ENCODE results near the gene HBP1. TPM values are rescaled to one million over a fixed set of nuclear protein-coding genes. Genes with fewer than 3 reads are reported as not detected.
A peak's percentile ranks its signal among the peaks of the same experiment; 100 is the strongest.

HBP1 gene
- total RNA-seq, 6 donors from 2014 or later, result 55.5 to 113 (median 74.4) TPM

DNA sequence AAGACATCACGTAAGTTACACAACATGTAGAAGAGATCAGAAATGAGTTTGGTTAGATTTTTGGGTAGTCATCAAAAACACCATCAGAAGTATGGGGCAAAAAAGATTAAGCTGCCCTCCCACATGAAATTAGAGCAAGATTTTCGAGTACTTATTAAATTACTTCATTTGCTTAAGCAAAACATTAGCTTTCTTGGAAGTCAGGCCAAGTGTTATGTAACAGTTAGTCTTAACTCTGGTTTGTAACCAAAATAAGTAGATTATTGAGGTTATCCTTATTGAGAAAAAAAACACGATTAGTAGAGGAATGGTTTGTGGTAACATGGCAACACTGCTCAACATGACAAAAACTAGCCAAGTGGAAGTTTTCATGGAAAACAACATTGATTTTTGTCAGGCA lies 37.9 kb downstream of the HBP1 start:
- no peak overlapping the region for H3K27ac ChIP-seq
- ATAC-seq (ENCODE audit: low FRiP score in 2 of 2), result no peak
- H3K9me3 ChIP-seq, result no peaks in the 10 kb centered on the region
- peaks cover 0 to 8% (median 3%) of the 10 kb centered on the region in 4 donors for H3K4me1 ChIP-seq
- H3K36me3 ChIP-seq, result peaks cover 2 to 76% (median 37%) of the 10 kb centered on the region in 4 donors
- TF ChIP-seq EP300 (IDR thresholded peaks at IDR 0.05) (no peak), POLR2AphosphoS5 (IDR thresholded peaks at IDR 0.05) (no peak), POLR2A (IDR thresholded peaks at IDR 0.05) (no peak)
- TF ChIP-seq, protein P1, sequence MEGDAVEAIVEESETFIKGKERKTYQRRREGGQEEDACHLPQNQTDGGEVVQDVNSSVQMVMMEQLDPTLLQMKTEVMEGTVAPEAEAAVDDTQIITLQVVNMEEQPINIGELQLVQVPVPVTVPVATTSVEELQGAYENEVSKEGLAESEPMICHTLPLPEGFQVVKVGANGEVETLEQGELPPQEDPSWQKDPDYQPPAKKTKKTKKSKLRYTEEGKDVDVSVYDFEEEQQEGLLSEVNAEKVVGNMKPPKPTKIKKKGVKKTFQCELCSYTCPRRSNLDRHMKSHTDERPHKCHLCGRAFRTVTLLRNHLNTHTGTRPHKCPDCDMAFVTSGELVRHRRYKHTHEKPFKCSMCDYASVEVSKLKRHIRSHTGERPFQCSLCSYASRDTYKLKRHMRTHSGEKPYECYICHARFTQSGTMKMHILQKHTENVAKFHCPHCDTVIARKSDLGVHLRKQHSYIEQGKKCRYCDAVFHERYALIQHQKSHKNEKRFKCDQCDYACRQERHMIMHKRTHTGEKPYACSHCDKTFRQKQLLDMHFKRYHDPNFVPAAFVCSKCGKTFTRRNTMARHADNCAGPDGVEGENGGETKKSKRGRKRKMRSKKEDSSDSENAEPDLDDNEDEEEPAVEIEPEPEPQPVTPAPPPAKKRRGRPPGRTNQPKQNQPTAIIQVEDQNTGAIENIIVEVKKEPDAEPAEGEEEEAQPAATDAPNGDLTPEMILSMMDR (IDR thresholded peaks at IDR 0.05), result no peak
- no peak for DNase-seq
- no peak overlapping the region for H3K4me3 ChIP-seq
- H3K27me3 ChIP-seq, result no peaks in the 10 kb centered on the region
- WGBS, 2 donors, result 70 to 73% methylated on average over 3 of the region's 3 CpGs

DNA sequence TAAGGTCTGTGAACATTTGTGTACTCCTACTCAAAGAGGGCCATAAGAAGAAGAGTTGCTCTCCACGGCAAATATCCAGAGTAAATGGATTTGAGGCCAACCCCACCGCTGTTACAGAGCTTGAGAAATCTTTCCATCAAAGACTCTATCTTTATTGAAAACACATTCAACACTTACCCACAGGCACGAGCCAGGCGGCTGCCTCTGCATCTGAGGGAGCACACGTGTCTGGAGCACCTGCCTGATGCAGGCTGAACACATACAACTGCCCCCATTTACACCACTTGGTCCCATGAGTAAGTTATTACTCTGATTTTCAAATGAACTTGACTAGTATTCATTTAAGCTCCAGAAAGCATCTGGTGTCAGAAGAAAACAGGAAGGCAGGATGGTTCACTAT lies 38.7 kb downstream of the HBP1 start:
- H3K36me3 ChIP-seq, result peaks cover 2 to 68% (median 34%) of the 10 kb centered on the region in 4 donors

DNA sequence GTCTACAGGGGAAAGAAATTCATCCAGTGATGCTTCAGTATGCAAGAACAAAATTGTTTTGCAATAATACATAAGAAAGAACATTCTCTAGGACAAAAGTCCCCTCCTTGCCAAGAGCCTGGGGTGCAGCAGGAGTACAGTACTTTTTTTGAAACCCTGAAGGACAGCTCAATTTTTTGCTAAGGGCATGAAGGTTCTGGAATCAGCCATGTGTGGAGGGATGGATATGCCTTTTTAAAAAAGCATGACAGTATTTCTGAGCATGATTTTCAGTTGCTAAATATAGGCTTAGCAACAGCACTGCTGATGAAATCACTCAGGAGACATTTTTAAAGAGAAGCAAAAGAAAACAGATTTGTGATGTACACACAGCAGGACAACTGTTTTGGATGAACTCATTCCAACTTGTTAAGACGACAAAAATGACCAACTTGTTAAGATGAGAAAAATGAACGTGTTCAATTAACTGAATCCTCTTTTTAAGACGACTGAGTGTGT lies 39.3 kb downstream of the HBP1 start:
- 70 to 72% methylated on average over 3 of the region's 3 CpGs for WGBS, 2 donors
- no peak for TF ChIP-seq EP300 (IDR thresholded peaks at IDR 0.05)
- TF ChIP-seq POLR2A (IDR thresholded peaks at IDR 0.05), result no peak
- TF ChIP-seq POLR2AphosphoS5 (IDR thresholded peaks at IDR 0.05), result no peak
- TF ChIP-seq, protein P1 (IDR thresholded peaks at IDR 0.05), result no peak
- ATAC-seq (ENCODE audit: low FRiP score in 2 of 2), result peak in 1 of 2 donors; percentile 36

More for the DNA sequence above, 38.7 kb downstream of the HBP1 start:
- DNase-seq, result no peak
- 95 to 96% methylated on average over 5 of the region's 5 CpGs for WGBS, 2 donors
- Histone ChIP-seq H3K4me1 (peaks cover 0 to 8% (median 3%) of the 10 kb centered on the region in 4 donors), H3K27me3 (no peaks in the 10 kb centered on the region), H3K9me3 (no peaks in the 10 kb centered on the region), H3K27ac (no peak overlapping the region), H3K4me3 (no peak overlapping the region)
- TF ChIP-seq, protein P1 (IDR thresholded peaks at IDR 0.05), result no peak
- TF ChIP-seq POLR2A (IDR thresholded peaks at IDR 0.05), result no peak
- no peak for TF ChIP-seq POLR2AphosphoS5 (IDR thresholded peaks at IDR 0.05)
- no peak for TF ChIP-seq EP300 (IDR thresholded peaks at IDR 0.05)
- ATAC-seq (ENCODE audit: low FRiP score in 2 of 2), result no peak

DNA sequence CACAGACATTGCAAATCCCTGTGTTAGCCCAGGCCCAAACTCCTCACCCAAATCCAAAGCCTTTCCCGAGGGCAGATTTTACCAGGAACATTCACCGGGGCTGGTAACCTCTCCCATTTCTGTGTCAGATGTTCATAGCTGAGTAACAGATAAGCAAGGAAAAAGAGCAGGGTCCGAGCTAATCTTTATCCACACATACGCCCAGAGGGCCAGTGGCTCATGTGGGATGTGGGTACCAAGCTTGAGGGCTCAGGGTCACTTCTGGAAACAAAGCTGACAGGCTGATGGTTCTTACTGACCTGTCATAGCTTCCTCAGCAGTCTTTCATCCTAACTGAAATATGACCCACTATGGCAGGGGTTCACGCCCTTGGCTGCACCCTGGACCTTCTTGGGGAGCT lies 39.8 kb downstream of the HBP1 start:
- Histone ChIP-seq H3K36me3 (peaks cover 2 to 57% (median 25%) of the 10 kb centered on the region in 4 donors), H3K9me3 (no peaks in the 10 kb centered on the region), H3K4me3 (no peak overlapping the region), H3K27ac (peak overlapping the region in 2 of 4 donors; percentile 25 to 68), H3K4me1 (peaks cover 0 to 8% (median 3%) of the 10 kb centered on the region in 4 donors), H3K27me3 (no peaks in the 10 kb centered on the region)
- no peak for TF ChIP-seq POLR2AphosphoS5 (IDR thresholded peaks at IDR 0.05)
- TF ChIP-seq, protein P1 (IDR thresholded peaks at IDR 0.05), result no peak
- TF ChIP-seq POLR2A (IDR thresholded peaks at IDR 0.05), result no peak
- no peak for TF ChIP-seq EP300 (IDR thresholded peaks at IDR 0.05)
- no peak for ATAC-seq (ENCODE audit: low FRiP score in 2 of 2)
- WGBS, 2 donors, result 93 to 97% methylated on average over 3 to 5 of the region's 5 CpGs
- no peak for DNase-seq

More for the DNA sequence above, 39.3 kb downstream of the HBP1 start:
- Histone ChIP-seq H3K36me3 (peaks cover 2 to 62% (median 30%) of the 10 kb centered on the region in 4 donors), H3K9me3 (no peaks in the 10 kb centered on the region), H3K4me1 (peaks cover 0 to 8% (median 3%) of the 10 kb centered on the region in 4 donors), H3K27ac (peak overlapping the region in 2 of 4 donors; percentile 25 to 68), H3K4me3 (no peak overlapping the region), H3K27me3 (no peaks in the 10 kb centered on the region)
- DNase-seq, result no peak

DNA sequence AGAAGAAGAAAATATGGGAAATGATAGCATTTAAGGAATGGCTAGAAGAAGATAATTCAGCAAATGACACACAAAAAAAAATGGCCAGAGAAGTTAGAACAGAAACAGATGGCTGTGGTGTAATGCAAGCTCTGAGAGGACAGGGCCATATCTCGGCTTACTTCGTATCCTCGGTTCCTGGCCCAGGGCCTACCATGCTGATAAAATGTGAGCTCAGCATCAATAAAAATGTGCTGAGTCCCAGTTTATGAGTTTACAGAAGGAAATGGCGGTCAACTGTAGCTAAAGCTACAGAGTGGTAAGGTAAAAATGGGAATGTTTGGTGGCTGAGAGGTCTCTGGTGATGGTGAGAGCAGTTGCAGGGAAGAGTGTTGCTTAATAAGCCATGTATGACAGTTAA lies 40.8 kb downstream of the HBP1 start:
- TF ChIP-seq EP300 (IDR thresholded peaks at IDR 0.05) (no peak), POLR2A (IDR thresholded peaks at IDR 0.05) (no peak), POLR2AphosphoS5 (IDR thresholded peaks at IDR 0.05) (no peak)
- TF ChIP-seq, protein P1 (IDR thresholded peaks at IDR 0.05), result no peak
- H3K4me3 ChIP-seq, result no peak overlapping the region
- H3K36me3 ChIP-seq, result peaks cover 0 to 47% (median 17%) of the 10 kb centered on the region in 4 donors
- no peaks in the 10 kb centered on the region for H3K27me3 ChIP-seq
- H3K4me1 ChIP-seq, result peaks cover 0 to 8% (median 3%) of the 10 kb centered on the region in 4 donors
- no peak for ATAC-seq (ENCODE audit: low FRiP score in 2 of 2)
- no peak overlapping the region for H3K27ac ChIP-seq
- no peak for DNase-seq
- WGBS, 2 donors, result 96% methylated on average over 4 of the region's 4 CpGs
- no peaks in the 10 kb centered on the region for H3K9me3 ChIP-seq

Measured in upper lobe of left lung (tissue), 6 donors.